HFF-Myc (cell line): ENCODE measurements around the gene MYB.

ENCODE experiments used
- DNase-seq: peaks from one replicate; pipeline ENCODE4 v3.0.0-alpha.2; 2011; ENCODE audit warnings: low read depth; ENCODE audit errors: extremely low read depth
- H3K4me3 ChIP-seq: replicated peaks from 2 replicates; pipeline ENCODE4 v1.5.1; 2011; ENCODE audit warnings: low read depth, mild to moderate bottlenecking, control low read depth, low read length
- TF ChIP-seq, protein P1 (sequence below): IDR thresholded peaks from 2 replicates; pipeline ENCODE4 v1.5.1; 2012; ENCODE audit warnings: mild to moderate bottlenecking, low read depth, low read length, control low read depth; ENCODE audit errors: missing control alignments

Gene MYB

DNA sequence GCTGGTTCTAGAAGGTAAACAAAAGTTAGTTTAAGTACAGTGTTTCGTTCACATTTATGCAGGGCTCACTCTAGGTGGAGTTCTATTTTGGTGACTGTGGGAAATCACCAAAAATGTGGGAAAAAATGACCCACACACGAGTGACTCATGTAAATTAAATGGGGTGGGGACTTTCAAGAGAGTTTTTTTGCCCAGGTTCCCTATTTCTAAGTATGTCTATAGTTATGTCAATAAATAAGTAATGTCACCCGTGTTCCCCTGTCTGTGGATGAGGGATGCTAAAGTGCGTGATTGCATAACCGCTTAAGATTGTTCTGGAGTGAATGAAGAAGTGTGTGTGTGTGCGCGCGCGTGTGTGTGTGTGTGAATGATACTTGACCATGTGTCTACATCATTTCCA lies 69.1 kb downstream of the MYB start:
- no peak for DNase-seq
- TF ChIP-seq, protein P1, sequence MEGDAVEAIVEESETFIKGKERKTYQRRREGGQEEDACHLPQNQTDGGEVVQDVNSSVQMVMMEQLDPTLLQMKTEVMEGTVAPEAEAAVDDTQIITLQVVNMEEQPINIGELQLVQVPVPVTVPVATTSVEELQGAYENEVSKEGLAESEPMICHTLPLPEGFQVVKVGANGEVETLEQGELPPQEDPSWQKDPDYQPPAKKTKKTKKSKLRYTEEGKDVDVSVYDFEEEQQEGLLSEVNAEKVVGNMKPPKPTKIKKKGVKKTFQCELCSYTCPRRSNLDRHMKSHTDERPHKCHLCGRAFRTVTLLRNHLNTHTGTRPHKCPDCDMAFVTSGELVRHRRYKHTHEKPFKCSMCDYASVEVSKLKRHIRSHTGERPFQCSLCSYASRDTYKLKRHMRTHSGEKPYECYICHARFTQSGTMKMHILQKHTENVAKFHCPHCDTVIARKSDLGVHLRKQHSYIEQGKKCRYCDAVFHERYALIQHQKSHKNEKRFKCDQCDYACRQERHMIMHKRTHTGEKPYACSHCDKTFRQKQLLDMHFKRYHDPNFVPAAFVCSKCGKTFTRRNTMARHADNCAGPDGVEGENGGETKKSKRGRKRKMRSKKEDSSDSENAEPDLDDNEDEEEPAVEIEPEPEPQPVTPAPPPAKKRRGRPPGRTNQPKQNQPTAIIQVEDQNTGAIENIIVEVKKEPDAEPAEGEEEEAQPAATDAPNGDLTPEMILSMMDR = no peak
- no peak overlapping the region for H3K4me3 ChIP-seq

DNA sequence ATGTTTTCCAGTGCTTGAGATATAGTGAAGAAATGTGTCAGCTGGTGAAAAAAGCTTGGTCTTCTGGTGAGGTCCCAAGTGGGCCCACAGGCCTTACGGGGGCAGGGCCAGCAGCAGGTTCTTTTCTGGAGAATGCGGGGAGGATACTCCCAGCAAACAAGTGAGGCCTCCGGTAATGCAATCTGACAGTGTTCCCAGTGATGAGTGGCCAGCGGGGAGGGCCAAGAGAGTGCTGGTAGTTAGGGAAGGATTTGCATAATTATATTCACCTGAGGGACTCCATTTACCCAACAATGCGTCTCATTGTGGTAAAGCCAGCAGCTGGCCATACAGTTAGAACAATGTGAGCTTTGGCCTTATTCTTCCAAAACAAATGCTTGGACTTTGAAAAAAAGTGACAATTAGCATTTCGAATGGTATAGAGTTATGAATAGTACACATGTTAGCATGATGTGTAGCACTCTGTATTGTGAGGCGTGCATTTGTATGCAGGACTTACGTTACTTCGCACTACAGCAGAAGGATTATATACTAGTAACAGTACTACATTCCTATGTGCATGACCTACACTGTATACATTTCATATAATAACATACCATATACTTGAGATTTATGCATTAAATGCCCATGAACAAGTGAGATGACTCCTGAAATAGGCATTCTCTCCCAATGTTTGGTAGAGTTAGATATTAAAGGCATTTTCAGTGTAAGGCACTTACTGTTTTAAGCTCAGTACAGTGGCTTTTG lies 69.8 kb downstream of the MYB start:
- TF ChIP-seq, protein P1 = no peak
- H3K4me3 ChIP-seq = no peak overlapping the region
- DNase-seq = no peak

DNA sequence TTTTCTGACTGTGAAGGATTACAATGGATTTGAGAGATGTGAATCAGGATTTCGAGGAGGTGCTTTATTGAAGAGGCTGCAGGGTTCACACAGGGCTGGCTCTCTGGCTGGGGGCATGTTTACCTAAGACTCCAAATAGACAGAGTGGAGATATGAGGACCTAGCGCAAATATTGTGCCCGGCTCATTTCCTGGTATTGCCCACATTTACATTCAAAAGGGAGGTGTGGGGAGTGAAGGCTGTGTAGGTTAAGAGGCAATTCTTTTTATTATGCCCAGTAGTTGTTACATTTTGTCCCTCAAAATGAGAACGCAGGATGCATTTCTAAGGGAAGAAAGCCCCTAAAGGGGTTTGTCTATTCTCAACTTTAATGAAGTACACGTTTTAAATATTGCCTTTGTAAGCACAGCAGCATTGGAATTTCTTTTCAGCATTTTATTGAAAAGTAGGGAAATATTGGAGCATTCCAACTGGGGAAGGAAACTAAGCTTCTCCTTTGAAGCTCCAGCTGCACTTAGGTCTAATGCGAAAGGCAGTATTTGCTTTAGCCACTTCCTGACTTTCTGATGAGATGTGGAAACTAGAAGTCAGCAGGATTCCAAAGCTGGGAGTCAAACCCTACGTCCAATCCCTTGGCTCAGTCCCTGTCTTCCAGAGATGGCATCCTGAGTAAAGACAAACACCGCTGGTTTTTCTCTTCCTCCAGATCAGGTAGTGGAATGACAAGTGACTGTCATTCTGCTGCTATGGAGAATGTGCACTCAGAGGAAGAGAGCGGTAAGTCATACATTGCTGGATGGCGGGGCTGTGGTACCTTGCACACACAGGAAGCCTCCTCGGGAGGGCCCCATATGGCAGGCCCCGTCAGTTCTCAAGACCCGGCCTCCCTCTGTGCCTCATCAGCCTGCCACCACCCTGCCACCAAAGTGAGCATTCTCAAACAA lies 70.7 kb downstream of the MYB start:
- TF ChIP-seq, protein P1 = no peak
- H3K4me3 ChIP-seq = no peak overlapping the region
- DNase-seq = no peak

DNA sequence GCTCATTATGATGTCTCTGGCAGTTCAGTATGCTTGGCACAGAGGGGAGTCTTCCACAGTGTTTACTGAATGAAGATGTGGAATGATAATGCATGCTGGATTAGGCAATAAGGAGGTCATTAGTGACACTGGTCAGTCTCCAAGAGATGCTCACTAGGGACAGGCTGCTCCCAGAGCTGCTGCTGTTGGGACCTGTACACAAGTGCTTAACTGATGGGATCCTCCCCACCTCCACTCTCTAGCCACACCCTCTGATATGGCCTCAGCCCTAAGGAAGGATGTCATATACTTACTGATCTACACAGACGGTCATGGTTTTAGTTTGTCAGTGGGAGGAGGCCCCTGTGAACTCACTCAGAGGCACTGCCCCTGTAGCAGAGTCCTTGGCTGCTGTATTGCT lies 73.4 kb downstream of the MYB start:
- H3K4me3 ChIP-seq = no peak overlapping the region
- no peak for DNase-seq
- TF ChIP-seq, protein P1 = no peak

DNA sequence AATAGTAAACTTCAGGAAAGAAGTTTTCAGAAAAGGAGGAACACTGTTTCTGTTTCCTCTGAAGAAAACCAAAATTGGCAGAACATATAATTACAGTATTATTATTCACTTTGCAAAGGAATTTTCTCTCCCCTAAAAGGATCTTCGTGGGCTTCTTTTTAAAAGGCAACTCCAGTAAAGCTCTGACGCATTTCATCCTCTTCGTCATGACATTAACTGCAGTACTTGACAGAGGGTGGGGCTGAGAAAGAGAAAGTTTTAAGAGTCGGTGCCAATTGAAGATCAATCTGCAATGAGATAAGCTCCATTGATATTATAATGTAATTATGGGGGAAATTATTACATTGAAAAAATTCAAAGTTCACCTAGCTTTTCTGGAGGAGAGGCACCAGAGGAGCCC lies 75.8 kb downstream of the MYB start:
- TF ChIP-seq, protein P1 = no peak
- H3K4me3 ChIP-seq = no peak overlapping the region
- no peak for DNase-seq

DNA sequence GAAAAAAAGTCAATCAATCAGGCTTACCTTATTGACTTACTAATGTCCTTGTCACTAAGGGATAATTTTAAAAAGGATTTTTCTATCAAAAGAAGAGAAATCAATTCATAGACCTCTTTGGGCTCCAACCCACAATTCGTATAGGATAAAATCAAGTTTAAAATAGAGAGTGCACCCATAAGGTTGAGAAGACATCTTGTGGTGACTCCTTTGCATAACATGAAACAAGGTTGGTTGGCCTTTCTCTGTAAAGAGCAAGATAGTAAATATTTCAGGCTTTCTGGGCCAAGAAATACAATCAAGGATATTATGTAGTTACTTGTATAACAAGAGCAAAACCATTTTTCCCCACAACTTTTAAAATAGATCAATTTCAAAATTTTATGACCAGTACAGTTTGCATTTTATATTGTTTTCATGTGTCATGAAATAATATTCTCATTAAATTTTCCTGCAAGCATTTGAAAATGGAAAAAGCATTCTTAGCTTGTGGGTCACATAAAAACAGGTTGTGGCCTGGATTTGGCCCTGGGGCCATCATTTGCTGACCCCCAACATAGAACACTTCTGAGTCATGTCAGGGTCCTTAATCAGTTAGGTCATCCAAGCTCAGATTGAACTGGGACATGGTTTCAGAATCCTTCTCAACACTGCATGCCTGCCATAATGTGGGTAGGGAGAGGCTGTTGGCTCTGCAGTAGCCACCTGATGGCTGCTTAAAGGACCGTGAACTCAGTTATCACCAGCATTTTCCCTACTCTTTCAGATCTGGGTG lies 76.7 kb downstream of the MYB start:
- H3K4me3 ChIP-seq = no peak overlapping the region
- TF ChIP-seq, protein P1 = no peak
- DNase-seq = no peak
